HG03066 (cell line): Measurements from ENCODE around the gene ARHGAP26.
"Not testable (repeated sequence)": the region's sequence is repeated elsewhere in the genome, so short reads cannot be mapped to it uniquely, and the experiment has no call there.

Source experiments
- ATAC-seq: cut with Tn5 transposase; IDR thresholded peaks from one replicate; pipeline ENCODE4 v1.9.1; 2021; ENCODE audit warnings: low read depth; ENCODE audit not compliant: unreplicated experiment

ARHGAP26 gene

DNA sequence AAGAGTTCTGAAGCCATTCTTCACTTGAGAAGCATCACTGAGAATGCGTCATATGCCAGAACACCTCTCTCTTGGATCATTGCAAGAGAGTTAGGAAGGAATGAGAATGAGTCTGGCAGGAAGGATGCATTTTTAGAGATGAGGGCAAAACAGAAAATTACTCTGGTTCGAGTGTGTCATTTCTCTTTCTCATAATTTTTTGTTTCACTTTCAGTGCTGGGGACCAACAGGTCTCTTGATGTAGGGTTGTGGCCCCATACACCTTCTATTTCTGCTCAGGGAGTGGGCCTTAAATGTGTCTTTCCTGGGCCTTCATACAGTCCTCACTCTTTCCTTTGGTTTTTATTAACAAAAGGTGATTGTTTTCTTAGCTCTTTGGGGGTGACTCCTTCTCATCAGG lies 330.9 kb downstream of the ARHGAP26 start:
- no peak for ATAC-seq

DNA sequence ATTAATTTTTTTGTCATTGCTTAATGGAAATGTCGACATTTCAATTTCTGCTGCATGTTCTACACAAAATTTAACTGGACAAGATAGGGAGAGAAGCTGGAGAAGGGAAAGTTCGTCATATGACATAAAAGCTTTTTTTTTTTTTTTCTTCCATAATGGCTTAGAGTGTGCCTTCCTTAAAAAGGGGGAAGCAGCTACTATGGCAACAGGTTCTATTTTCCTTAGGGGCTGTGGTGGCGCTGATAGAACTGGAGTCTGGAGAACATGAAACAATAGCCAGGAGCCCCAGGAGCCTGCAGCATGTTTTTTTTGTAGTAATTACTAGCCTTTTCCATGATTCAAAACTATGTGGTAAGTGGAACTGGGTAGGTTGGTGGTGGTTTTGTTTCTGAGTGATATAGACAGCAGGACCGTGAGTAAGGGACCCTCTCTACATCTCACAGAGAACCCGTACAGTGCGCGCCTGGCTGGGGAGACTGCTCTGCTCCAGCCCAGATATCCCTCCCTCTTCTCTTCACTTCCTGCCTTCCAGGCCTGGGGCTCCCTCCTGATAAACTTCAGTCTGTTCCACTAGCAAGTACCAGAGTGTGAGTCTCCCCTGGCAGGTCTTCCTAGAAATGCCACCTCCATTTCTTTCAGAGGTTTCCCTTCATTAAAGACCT lies 331.7 kb downstream of the ARHGAP26 start:
- no peak for ATAC-seq

DNA sequence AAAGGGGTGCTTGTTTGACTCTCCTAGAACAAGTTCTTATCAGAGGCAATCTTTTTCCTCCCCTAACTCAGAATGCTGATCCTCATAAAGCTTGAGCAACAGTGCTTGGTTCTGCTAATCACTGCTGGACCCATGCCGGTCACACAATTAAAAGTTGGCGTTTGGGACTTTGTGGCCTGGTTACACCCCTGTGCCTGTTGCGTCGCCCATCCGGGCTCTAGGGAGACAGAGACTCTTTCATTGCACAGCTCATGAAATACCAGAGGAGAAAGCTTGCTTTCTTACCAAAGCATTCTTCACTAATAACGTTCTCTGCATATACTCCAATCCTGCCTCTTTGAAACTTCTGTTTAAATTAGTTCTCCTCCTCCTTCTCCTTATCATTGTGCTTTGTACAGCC lies 332.2 kb downstream of the ARHGAP26 start:
- ATAC-seq = no peak

DNA sequence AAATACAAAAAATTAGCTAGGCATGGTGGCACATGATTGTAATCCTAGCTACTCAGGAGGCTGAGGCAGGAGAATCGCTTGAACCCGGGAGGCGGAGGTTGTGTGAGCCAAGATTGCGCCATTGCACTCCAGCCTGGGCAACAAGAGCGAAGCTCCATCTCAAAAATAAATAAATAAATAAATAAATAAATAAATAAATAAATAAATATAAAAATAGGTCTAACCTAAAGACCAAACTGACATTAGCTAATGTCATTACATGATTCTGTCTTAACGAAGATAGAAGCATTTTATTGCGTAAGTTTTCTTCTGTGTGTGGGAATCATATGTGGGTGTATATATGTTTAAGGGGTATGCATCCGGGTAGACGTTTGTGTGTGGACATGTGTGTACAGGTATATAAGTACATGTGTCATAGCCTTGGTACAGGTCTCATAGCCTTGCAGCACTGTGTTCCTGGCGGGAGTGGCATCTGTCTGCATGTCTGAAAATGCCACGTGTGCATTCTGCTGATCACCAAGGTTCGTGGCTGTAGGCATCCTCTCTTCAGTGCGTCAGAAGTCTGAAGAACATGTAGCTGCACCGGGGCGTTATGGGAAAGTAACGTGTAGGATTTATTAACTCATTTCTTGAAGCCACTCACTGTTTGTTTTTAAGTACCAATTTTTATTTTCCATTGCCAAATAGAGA lies 335.2 kb downstream of the ARHGAP26 start:
- no peak for ATAC-seq

GRCh38 chr5:143106174-143106573 lies 336.0 kb downstream of the ARHGAP26 start:
- no peak for ATAC-seq

DNA sequence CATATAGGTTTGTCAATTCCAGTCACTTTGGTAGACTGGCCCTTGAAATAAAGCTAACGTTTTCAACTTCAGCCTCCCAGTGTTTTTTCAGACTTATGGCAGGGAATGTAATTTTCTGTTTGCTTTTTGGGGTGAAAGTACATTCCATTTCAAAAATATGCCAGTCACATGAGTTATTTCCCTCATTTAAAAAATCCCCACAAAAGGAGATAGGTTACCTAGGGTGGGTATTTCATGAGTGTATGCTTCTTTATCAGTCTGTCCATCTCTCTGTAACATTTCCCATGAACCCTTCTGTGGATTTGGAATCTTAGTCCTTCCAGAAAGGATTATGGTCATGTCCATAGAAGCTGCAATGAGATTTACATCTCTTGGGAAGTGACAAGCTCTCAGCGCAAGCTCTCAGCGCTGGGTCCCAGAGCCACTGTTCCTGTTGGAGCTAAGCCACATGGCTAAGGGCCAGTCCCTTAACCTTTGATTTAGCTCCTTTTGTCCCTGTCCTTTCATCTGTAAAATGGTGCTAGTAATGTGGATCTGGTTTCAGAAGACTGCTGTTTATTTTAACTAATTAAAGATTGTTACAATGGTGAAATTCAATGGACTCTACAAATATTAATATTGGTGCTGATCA lies 338.4 kb downstream of the ARHGAP26 start:
- ATAC-seq = no peak

DNA sequence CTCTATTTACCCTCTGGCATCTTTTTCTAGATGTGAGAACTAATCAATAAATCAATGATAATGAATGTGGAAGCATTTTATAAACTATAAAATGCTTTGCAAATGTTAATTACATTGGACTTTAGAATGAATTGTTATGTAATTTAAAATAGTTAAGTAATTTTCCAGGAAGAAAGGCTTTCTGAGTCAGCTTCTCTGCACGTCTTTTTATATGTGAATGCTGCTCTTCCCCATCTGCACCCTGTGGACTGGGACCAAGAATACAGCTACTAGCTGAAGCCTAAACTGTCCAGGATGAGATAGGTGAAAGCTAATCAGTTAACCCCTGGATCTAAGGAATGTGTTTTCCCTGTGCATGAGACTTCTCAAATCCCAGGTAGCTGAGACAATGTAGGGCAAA lies 340.4 kb downstream of the ARHGAP26 start:
- ATAC-seq = no peak

DNA sequence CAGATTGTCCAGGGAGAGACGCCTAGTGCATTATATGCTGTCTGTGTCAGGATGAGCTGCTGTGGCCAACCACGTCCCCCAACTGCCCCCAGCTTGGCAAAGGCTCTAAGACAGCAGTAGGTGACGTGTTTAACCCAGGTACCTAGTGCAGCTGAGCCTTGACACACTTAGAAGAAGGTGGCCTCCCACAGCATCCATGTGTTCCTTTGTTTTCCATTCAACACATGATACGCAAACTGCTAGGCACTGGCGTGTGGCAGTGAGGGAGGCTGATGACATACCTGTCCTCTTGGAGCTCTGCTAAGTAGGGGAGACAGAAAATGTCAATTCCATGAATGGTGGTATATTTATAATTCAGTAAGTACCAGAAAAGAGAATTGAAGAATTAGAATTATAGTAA lies 341.6 kb downstream of the ARHGAP26 start:
- ATAC-seq = no peak

- no peak for ATAC-seq
Measured at GRCh38 chr5:143113461-143113860, 343.3 kb downstream of the ARHGAP26 start.

DNA sequence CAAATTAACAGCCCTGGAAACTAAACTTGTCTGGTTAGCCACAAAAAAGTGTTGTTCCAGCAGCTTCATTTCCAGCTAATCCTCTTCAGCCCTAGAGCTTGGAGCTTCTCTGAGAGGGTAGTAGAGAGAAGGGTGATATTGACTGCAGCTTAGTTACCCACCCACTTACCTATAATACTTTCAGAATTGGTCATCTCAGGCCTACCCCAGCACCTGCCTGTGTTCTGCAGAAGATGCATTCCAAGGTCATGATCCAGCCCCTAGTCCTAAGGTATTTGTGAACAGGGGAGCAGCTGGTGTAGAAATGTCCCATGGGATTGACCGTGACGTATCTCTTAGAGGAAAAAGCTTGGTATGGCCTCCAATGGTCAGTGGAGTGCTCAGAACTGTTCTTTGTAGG lies 344.3 kb downstream of the ARHGAP26 start:
- no peak for ATAC-seq

DNA sequence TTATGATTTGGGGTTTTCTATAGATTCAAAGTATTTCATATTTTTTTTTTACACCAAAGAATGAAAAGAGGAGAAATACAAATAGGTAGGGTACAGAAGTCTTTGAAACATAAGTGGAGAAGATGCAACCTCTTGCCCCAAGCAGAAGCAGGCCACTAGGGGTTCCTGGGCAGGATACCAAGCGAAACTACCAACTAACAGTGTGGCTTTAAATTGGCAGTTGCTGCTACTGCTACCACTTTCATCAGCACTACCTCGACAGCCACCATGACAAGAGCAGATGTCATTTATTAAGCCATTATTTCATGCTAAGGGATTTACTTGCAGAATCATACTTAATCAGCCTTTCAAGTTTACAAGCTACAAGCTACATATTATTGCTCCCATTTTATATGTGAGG lies 345.2 kb downstream of the ARHGAP26 start:
- no peak for ATAC-seq

DNA sequence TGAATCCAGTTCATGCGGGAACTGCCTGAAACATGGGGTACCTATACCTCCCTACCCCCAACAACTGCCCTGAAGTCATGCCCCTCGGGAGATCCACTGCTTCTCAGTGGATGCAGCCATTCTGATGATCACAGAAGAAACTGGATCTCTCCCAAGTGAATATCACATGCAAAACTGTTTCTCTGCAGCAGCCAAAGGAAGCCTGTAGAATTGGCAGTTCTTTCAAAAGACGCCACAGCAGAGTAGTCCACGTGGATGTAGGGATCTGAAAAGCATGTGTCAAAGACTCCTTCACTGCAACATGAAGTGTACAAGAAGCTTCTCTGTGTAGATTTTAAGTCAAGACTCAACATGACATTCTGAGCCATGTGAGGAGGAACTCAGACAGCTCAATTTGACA lies 346.6 kb downstream of the ARHGAP26 start:
- no peak for ATAC-seq

GRCh38 chr5:143117821-143118220 lies 347.6 kb downstream of the ARHGAP26 start:
- no peak for ATAC-seq

DNA sequence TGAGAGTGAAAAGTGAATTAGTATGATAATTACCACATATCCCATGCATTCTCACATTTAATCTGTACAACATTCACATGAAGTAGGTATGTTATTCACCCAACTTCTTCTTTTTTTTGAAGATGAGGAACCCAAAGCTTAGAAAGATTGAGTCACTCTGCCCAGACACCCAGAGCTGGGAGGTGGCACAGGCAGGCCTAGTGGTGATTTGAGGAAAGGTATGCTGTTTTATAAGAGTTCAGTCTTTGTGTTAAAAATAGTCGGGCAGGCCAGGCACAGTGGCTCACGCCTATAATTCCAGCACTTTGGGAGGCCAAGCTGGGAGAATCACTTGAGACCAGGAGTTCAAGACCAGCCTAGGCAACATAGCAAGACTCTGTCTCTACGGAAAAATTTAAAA lies 348.0 kb downstream of the ARHGAP26 start:
- no peak for ATAC-seq

DNA sequence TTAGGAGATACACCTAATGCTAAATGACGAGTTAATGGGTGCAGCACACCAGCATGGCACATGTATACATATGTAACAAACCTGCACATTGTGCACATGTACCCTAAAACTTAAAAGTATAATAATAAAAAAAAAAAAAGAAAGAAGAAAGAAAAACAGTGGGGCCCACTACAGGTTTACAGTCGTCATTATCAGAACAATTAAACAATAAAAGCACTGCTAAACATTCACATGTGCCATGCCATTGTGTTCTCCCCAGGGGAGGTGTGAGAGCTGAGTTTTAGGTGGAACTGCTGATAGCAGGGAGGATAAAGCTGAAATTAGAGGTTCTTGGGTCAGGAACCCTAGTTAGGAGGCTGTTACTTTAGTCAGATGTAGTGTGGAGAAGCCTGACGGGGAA lies 348.6 kb downstream of the ARHGAP26 start:
- ATAC-seq = not testable (repeated sequence)

DNA sequence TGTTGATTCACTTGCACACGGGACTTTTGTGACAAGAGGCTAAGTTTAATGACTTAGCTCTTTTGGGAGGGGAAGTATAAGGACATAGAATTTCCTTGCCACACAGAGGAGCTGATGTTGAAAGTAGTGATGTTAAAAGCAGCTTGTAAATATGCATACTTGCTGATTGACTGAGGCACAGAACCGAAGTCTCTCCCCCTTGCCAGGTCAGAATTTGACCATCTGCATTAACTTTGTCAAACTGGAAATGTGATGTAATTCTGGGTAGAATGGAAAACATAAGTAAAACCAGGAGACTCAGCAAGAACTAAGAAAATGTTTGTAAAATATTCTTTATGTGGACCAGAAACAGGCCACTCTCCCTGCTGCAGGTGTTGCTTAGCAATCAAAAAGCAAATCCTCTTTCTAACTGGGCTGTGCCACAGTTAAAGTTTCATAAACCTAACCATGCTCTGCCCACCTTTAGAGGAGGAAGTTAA lies 349.2 kb downstream of the ARHGAP26 start:
- no peak for ATAC-seq

- no peak for ATAC-seq
Measured at GRCh38 chr5:143119881-143120341, 349.7 kb downstream of the ARHGAP26 start.

GRCh38 chr5:143120460-143121134 lies 350.4 kb downstream of the ARHGAP26 start:
- no peak for ATAC-seq

DNA sequence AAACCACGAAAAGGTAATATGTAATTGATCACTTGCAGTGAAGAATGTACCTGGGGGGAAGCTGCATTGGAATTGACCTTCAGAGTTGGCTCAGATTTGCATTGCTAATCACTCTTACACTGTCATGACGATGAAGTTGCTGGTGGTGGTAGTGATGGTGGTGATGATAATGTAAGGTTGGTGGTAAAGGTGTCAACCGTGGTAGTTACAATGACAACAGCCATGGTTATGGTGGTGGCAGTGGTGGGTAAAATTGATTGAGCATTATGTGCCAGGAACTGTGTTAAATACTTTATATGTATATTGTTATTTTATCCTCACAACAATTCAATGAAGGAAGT lies 350.9 kb downstream of the ARHGAP26 start:
- no peak for ATAC-seq

DNA sequence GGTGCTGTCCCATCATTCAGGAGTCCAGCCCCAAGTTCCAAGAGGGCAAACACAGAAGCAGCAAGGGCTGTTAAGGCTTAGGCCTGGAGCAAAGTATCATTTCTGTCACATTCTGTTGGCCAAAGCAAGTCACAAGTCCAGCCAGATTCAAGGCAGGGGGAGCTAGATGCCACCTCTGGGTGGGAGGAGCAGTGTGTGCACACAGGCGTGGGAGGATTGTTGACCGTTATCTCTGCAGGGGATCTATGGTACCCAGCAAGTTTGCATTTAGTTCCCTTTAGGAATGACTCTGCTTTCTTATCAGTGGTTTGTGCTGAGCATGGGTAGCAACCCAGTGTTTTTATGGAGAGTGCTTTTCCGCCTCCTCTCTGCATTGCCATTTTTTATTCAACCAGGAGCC lies 354.4 kb downstream of the ARHGAP26 start:
- ATAC-seq = no peak
